Gastrocnemius medialis (tissue), 4 donors: ENCODE data around the gene TNS1.

ENCODE experiments used
- CTCF ChIP-seq, 5 experiments: fragments of 450-650 bp in 3 of 5; fragments of 200-600 bp in 2 of 5; sonication (generic) in 2 of 5; IDR thresholded peaks in 4 of 5; conservative IDR thresholded peaks in 1 of 5; 1 replicate in 4 of 5; 2 replicates in 1 of 5; pipeline ENCODE4 v1.5.1; 2016 to 2019; ENCODE audit warnings: antibody characterized with exemption in 5 of 5, mild to moderate bottlenecking in 3 of 5, moderate library complexity in 3 of 5
- POLR2A ChIP-seq, 2 donors: fragments of 450-650 bp; IDR thresholded peaks; one replicate each; pipeline ENCODE4 v1.6.1; 2017; ENCODE audit warnings: antibody characterized with exemption in 2 of 2, mild to moderate bottlenecking in 2 of 2, moderate library complexity in 2 of 2

- TF ChIP-seq CTCF (IDR thresholded peaks at IDR 0.05 in 4 of 5, conservative IDR thresholded peaks at IDR 0.05 in 1 of 5): no peak
- TF ChIP-seq POLR2A (IDR thresholded peaks at IDR 0.05): no peak
Measured at GRCh38 chr2:217820904-217821303, 181.9 kb downstream of the TNS1 start.
